ENCODE measurements around the gene EFCAB7. TPM values are rescaled to one million over a fixed set of nuclear protein-coding genes. Genes with fewer than 3 reads are reported as not detected.

Gene EFCAB7
- total RNA-seq, 1 donor from 2014 or later = 3.2 TPM

DNA sequence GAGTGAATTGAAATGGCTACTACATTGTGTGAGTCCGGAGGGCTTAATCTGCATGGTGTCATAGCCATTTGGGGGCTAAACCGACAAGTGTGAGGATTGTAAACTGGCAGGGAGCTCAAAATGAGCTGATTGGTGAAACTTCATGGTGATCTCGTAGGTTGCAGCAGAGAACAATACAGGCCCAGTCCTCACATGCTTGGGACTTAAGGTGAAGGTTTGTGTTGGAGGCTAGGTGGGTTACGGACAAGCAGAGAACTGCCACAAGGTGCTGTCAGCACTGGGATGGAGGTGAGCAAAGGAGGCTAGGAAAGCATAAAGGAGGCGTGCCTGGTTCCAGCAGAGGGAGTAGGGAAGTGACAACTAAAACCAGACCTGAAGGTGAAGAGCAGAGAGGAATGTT is 79.3 kb downstream of the EFCAB7 start:
- peak in 1 of 2 donors; percentile 6 for DNase-seq (ENCODE audit: low read depth in 2 of 2)

DNA sequence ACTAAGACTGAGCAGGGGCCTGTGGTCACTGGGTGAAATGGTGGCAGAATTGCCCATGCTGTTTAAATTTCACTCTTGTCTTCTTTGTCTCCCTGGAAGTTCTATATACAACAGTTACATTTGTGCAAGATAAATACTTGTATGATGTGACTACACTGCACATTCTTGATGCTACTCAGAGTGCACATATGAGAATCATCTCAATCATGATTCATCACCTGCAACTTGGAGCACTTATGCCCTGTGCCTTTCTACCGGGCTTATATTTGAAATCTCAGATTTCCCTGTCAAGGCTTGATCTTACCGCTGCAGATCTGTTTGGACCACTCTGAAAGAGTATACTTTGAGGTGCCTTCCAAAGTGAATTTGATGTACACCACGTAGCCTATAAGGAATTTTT is 80.5 kb downstream of the EFCAB7 start:
- no peak for DNase-seq (ENCODE audit: low read depth in 2 of 2)

DNA sequence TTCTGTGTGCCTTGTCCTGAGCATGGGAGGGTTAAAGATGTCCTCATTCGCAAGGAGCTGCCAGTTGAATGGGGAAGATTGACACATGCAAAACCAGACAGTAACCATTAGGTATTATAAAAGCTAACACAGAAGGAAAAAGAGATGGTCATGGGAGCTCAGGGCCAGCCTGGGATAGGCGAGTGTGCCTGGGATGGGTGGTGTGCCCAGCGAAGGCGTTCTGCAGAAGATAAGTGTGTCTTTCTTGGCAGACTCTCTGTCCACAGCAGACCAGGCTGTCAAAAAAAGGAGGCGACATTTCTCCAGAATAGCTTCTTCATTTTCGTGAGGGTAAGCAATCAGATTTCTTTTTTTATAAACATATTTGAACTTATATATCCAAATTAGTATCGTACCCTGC is 84.0 kb downstream of the EFCAB7 start:
- DNase-seq (ENCODE audit: low read depth in 2 of 2) = no peak

DNA sequence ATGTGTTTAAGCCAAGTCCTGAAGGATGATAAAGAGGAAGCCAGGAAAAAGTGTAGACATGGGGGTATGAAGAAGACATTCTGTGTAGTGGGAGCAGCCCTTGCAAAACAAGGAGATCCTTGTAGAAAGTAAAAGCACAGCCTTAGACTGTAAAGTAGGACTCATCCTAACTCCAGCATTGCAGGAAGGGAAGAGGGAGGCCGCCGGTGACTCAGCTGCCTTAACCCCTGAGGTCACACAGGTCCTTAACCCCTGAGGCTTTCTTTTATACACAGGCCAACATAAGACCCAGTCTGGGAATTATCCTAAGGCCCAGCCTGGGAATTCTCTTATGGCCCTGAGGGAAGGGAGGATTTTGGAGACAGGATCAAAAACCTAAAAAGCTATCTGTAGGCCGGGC is 87.9 kb downstream of the EFCAB7 start:
- peak in 1 of 2 donors; percentile 21 for DNase-seq (ENCODE audit: low read depth in 2 of 2)

DNA sequence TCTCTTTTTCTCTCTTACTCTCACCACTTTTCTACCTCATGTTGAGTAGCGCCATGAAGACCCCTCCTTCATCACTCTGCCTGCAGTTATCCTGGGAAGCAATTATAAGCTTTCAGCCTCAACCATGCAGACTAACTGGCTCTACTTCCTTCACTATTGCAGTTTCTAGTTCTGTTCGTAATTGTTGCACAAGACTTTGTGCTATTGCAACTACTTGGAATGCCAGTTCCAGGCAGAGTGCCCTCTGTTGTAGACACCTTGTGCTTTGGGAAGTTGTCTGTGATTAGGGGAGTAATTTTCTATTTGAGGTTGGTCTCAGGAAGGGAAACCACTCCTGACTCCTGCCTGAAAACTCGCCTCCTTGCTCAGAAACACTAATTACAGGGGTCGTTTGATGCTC is 89.2 kb downstream of the EFCAB7 start:
- DNase-seq (ENCODE audit: low read depth in 2 of 2) = no peak

DNA sequence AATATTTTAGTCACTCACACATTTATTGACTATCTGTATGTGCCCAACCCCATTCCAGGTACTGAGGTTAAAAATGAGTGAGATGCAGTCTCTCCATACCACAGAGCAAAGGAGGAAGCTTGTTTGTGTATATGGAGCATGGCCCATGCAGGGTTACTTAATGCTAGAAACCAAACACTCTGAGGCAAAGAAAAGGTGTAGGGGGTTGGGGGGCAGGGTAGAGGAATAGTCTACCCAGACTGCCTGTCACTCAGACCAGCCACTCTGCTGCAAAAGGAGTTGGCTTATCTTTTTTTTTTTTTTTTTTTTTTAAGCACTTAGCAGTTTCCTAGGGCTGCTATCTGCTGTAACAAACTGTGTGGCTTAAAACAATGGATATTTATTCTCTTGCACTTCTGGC is 89.6 kb downstream of the EFCAB7 start:
- no peak for DNase-seq (ENCODE audit: low read depth in 2 of 2)

DNA sequence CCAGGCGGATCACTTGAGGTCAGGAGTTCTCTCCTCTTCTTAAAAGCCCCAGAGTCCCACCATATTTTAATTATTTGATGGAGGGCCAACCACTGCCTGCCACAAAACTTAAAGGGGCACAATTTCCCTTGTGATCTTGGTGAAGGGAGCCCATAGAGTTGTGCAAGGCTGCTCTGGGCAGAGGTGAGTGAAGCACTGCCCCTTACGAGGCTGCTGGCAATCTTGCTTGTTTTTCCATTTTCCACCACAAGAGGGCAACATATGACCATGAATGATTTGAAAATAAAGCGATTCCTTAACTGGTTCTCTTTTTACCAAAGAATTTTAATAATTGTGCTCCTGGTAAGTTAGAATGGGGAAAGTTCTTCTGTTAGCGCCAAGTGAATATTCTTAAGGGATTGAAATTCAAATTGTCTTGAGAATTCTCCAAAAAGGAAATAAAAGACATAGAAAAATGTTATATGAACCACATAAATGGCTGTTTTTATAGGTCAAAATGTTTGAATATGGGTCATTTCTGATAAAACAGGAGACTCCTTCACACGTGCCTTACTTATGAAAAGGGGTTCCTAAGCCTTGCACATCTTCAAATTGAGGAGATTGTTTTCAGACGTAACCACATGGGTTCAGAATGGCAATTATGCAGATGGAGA is 92.6 kb downstream of the EFCAB7 start:
- DNase-seq (ENCODE audit: low read depth in 2 of 2) = peak; percentile 75 to 78

DNA sequence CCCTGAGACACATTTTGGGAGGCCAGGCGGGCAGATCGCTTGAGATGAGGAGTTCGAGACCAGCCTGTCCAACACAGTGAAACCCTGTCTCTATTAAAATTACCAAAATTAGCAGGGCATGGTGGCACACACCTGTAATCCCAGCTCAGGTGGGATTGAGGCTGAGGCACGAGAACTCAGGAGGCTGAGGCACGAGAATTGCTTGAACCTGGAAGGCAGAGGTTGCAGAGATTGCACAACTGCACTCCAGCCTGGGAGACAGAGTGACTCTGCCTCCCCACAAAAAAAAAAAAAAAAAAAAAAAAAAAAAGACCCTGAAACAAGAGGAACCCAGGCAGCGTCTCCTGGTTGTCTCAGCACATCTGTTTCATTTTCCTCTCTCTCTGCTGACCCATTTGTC is 94.1 kb downstream of the EFCAB7 start:
- no peak for DNase-seq (ENCODE audit: low read depth in 2 of 2)

DNA sequence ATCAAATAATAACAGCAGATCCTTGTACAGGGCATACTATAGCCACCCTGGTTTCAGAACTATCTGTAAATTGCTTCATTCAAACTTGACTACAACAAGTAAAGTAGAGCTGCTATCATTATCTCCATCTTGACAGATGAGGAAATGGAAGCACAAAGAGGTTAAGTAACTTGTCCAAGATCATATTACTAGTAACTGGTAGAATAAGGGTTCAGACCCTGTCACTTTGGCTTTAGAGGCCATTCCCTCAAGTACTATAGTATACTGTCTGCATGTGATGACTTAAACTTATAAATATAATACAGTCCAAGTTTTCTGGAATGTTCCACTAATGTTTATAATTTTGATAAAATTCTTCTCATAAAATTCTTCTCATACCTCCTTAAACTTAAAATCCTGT is 94.7 kb downstream of the EFCAB7 start:
- DNase-seq (ENCODE audit: low read depth in 2 of 2) = no peak

DNA sequence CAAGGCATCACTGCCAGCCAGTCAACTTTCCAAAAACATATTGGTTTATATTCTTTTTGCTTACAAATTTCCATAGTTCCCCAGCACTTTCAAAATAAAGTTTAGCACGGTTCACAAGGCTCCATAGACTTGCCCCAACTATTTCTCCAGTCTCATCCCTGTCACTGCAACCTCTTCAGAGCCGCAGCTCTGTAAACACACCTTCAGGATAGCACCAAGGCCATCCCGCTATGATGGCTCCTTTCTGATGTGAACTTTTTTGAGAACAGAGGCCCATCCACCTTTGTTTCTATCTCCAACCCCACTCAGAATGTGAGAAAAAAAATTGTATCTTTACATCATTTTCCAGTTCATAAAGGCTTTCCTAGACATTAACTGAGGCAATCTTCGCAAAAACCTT is 96.2 kb downstream of the EFCAB7 start:
- no peak for DNase-seq (ENCODE audit: low read depth in 2 of 2)

DNA sequence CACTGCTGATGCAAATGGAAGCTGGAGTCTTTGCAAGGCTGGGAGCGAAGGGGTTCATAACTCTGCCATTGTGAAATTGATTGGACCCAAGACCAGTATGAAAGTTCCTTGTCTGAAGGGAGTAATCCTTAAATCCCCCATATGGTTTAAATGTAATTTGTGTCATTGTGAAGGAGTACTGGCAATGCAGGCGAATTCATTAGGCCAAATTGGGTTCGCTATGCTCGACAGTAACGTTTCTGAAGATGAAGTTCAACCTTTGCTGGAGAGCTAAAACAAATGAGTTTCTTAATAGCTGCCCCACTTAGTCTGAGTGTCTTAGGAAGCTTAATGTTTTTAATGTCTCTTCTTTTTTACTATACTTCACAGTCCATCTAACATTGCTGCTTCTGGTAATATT is 97.3 kb downstream of the EFCAB7 start:
- DNase-seq (ENCODE audit: low read depth in 2 of 2) = no peak

DNA sequence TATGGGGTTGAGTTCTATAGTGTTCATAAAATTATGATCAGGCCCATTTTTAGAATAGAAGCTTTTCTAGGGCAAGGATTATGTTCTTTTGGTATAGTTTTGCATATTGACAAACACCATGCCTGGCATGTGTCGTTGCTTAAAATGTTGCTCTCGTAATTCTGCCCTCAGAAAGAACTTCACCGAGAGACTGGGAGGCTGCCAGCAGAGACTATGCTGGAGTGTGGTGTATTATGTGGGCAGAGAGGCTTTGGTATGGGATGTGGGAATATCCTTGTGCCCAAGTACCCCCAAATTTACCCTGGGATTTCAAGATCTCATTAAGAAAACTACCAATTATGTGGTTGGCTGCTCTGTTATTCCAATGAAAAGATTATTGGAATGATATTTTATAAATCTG is 97.8 kb downstream of the EFCAB7 start:
- no peak for DNase-seq (ENCODE audit: low read depth in 2 of 2)

DNA sequence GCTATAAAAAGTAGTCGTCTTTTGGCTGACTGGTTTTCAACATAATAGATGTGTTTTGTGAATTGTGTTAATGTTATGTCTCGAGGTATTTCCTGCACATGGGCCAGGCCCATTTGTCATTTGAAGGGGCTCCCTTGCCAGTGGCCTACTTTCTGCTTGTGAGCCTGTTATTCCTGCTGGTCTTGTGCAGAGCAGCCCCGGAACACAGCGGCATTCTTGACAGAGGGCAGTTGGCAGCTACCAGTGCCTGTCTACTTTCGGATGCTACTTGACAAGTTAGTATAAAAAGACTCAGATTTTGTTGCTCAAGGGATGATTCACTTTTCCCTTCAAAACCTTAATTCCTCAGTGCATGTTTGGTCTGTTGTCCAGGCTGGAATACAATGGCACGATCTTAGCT is 98.4 kb downstream of the EFCAB7 start:
- DNase-seq (ENCODE audit: low read depth in 2 of 2) = peak in 1 of 2 donors; percentile 71

Other genes with a start within 250 kb of the EFCAB7 start
- not detected in 2 replicates for gene FOXD3, start 201.0 kb upstream of the EFCAB7 start, total RNA-seq
- gene ALG6, start 155.9 kb upstream of the EFCAB7 start, total RNA-seq = 13.7 and 17.5 TPM in 2 replicates
- 4.6 and 15.7 TPM in 2 replicates for gene ITGB3BP, start 300 bp upstream of the EFCAB7 start, total RNA-seq
- 28.8 and 36.1 TPM in 2 replicates for gene PGM1, start 69.9 kb downstream of the EFCAB7 start, total RNA-seq